GM19438 (cell line): Measurements from ENCODE around the gene ABHD17C.
"Not testable (repeated sequence)": the region's sequence is repeated elsewhere in the genome, so short reads cannot be mapped to it uniquely, and the experiment has no call there.

Source experiments
- ATAC-seq: cut with Tn5 transposase; IDR thresholded peaks from one replicate; pipeline ENCODE4 v1.9.1; 2021; ENCODE audit warnings: low read depth; ENCODE audit not compliant: unreplicated experiment

The ABHD17C gene

DNA sequence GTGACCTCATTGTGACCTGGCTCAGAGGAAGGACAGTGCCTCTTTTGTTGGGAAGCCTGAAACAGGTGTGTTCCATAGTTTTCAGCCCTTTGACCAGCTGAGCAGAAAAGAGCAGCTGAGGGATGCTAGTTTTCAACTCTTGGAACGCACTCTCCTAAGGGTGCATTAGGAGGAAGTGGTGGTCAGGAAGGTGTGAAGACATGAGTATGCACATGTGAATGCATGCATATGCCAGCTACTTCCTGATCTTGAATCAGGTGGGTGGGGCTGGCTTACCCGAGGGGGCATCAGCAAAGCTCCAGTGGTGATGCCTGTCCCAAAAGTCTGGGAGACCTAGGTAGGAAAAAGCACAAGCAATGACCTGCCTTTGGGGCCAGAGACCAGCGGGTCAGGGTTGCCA is 60.8 kb downstream of the ABHD17C start:
- ATAC-seq = no peak

DNA sequence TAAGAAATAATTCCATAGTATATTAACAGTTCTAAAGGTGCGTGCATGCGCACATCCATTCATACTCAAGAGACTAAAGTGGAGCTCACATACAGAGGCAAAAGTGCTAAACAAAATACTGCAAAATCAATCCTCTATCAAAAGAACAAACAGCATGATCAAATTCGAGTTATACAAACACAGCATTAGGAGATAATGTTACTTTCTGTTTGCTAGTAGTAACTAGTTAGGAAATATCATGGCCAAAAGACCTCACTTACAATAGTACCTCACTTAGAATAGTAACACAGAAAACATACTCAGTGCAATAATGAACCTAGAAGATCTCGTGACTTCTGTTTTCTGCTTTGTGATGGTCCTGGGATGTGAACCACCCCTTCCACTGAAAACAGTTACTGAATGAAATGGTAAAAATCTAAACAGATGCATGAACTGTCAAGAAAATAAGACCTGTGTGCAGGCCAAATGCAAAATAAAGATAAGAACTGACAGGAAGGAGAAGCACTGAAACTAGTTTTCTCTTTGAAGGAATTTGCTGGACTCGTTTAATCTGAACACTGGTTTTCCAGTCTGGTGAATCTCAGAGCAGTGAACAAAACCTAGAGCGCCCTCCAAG is 63.1 kb downstream of the ABHD17C start:
- ATAC-seq = no peak

DNA sequence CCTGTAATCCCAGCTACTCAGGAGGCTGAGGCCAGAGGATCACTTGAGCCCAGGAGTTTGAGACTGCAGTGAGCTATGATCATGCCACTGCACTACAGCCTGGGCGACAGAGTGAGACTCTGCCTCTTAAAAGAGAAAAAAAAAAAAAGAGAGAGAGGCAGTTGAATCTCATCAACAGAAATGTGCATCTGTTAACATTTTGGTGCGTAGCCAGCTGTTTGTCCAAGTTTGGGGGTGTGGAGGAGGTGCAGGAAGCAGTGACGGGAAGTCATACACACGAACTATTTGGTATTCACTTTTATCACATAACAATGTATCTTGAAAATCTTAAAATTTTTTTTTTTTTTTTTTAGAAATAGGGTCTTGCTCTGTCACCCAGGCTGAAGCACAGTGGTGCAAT is 65.8 kb downstream of the ABHD17C start:
- no peak for ATAC-seq

DNA sequence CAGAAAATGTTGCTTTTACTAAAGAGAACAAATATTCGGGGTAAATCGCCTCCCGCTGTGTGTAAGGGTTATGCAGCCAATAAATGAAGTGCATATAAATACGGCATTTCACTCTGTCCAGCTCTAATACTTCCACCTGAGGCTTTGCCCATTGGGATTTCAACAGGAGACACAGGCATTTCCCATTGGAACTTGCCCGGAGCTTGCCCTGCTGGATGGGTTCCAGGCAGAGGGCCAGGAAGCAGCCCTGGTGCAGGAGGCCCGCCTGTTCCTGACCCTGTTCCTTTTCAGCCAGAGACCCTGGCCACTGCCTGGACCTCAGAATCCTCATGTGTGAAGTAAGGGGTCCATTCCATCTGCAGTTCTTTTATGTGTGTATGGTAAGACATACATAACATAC is 66.6 kb downstream of the ABHD17C start:
- no peak for ATAC-seq

GRCh38 chr15:80763235-80763634 is 68.1 kb downstream of the ABHD17C start:
- not testable (repeated sequence) for ATAC-seq

GRCh38 chr15:80764535-80764934 is 69.4 kb downstream of the ABHD17C start:
- ATAC-seq = no peak

GRCh38 chr15:80766275-80766674 is 71.2 kb downstream of the ABHD17C start:
- no peak for ATAC-seq

GRCh38 chr15:80768158-80768557 is 73.0 kb downstream of the ABHD17C start:
- no peak for ATAC-seq

DNA sequence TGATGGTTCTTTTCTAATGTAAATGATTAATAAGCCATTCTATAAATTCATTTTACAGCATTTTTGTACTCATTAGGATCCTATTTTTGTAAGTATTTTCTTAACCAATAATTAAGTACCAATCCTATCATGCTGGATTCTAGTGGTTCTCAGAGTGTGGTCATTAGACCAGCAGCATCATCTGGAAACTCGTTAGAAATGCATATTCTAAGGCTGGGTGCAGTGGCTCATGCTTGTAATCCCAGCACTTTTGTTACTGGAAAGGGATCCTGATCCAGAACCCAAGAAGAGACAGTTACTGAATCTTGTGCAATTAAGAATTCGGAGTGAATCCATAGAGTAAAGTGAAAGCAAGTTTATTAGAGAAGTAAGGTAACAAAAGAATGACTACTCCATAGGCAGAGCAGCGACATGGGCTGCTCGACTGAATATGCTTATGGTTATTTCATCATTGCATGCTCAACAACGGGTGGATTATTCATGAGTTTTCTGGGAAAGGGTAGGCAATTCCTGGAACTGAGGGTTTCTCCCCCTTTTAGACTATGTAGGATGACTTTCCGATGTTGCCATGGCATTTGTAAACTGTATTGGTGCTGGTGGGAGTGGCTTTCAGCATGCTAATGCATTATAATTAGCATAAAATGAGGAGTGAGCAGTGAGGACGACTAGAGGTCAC is 74.2 kb downstream of the ABHD17C start:
- ATAC-seq = no peak

DNA sequence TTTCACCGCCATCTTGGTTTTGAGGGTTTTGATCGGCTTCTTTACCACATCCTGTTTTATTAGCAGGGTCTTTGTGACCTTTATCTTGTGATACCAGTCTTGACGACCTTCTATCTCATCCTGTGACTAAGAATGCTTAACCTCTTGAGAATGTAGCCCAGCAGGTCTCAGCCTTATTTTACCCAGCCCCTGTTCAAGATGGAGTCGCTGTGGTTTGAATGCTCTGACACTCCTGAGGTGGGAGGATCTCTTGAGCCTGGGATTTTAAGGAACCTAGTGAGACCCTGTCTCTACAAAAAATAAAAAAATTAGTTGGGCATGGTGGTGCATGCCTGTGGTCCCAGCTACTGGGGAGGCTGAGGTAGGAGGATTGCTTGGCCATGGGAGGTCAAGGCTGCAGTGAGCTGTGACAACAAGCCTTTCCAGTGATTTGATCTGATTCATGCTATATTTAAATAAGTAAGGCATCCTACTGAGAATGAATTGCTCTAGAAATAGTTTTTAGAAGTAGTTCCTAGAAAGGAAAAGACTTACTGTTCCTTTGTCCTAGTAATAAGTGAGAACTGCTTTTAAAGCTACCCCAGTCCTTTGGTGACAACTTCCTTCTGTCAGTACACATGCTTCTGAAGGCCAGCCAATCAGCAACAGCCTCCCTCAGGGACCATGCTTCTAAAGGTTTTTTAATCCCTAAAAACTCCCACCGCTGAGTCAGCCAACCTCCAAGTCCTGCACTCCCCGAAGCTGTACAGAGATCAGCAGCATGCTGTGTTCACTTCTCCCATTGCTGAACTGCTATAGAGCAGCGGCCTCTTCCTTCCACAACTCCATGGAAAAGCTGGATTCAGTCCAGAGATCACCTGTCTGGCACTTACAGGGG is 75.0 kb downstream of the ABHD17C start:
- no peak for ATAC-seq

- ATAC-seq = no peak
Observed at GRCh38 chr15:80773122-80773551, 78.0 kb downstream of the ABHD17C start.

DNA sequence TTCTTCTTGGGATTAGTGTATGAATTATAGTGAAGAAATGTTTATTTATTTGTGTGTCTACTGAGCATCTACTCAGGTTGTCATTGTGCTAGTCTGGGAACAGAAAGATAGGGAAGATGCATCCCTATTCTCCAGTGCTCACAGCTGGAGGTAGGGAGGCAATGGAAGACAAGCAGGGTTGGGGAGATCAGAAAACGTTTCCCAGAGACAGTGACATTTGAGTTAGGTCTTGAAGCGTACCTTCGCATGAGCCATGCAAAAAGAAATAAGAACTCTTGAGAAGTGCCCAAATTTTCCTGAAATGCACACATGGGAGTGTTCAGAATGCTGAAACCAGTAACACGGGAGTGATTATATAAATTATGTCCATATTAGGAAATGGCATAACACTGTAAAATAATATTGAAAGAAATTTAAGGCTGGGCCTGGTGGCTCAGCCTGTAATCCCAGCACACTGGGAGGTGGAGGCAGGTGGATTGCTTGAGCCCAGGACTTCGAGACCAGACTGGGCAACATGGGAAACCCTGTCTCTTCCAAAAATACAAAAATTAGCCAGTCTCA is 78.8 kb downstream of the ABHD17C start:
- no peak for ATAC-seq

GRCh38 chr15:80774486-80774885 is 79.4 kb downstream of the ABHD17C start:
- no peak for ATAC-seq

DNA sequence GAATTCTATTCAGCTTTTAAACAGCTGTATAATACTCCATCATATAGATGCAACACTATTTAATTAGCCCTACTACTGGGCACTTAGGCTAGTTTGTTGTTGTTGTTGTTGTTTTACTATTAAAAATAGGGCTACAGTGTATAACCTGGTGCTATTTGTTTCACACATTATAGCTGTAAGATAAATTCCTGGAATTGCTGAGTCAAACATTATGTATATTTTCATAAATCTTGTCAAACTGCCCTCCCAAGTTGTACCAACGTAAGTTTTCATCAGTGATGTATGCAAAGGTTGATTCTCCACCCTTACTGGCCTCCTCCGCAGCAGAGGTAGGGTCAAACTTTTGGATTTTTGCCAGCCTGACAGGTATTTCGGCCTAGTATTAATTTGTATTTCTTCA is 80.2 kb downstream of the ABHD17C start:
- ATAC-seq = no peak

- no peak for ATAC-seq
Observed at GRCh38 chr15:80776420-80777045, 81.4 kb downstream of the ABHD17C start.

DNA sequence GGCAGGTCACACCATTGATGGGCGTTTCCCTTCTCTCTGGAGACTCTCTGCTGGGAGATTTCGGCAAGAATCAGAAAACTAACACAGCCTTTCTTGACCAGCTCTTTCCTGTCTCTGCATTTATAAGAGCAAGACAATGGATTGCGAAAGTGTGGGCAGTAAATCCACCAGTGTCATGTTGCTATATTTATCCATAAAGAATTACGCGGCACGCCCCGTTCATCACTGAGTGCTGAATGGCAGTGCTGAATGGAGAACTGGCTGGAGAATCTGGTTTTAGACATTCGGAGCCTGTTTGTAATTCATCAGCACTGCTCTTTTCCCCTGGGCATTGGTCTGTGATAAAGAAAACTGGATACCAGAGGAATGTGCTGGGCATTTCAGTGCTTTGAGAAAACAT is 82.0 kb downstream of the ABHD17C start:
- no peak for ATAC-seq

GRCh38 chr15:80777826-80778620 is 82.9 kb downstream of the ABHD17C start:
- no peak for ATAC-seq

- ATAC-seq = no peak
Observed at GRCh38 chr15:80778621-80778963, 83.5 kb downstream of the ABHD17C start.

GRCh38 chr15:80778964-80779657 is 84.0 kb downstream of the ABHD17C start, which contains the start of gene CEMIP:
Gene CEMIP, plus strand, starts transcription at chr15:80779370. Its CDS starts 94,510 bp downstream, at chr15:80873880.
- no peak for ATAC-seq
